Myocyte (in vitro differentiated cells): ENCODE data around the gene SCAMP1. TPM values are rescaled to one million over a fixed set of nuclear protein-coding genes. Genes with fewer than 3 reads are reported as not detected.
"Not testable (repeated sequence)": the region's sequence is repeated elsewhere in the genome, so short reads cannot be mapped to it uniquely, and the experiment has no call there.

Experiments
- DNase-seq: peaks from one replicate; pipeline ENCODE4 v3.0.0-alpha.2; 2012; ENCODE audit warnings: low read depth
- polyA plus RNA-seq: library from polyadenylated mRNA; unstranded; fragments of >200 nt; gene quantifications from one replicate; pipeline ENCODE4 v1.2.1, GENCODE V29; 2012; ENCODE audit warnings: missing spikeins
- total RNA-seq: library from RNA; depleted of rRNA; stranded (reverse); fragments of >200 nt; gene quantifications from 2 replicates; pipeline ENCODE4 v1.2.3, GENCODE V29; 2014

Gene SCAMP1
- 45.4 and 47.8 TPM in 2 replicates for total RNA-seq
- 19.8 TPM for polyA plus RNA-seq

- peak; percentile 96 for DNase-seq
These were observed at the start of gene SCAMP1 for GRCh38 chr5:78359831-78360673. Gene SCAMP1, plus strand, starts transcription at chr5:78360617. Its CDS starts 55 bp downstream, at chr5:78360672.

GRCh38 chr5:78317515-78317914 is 42.9 kb upstream of the SCAMP1 start:
- no peak for DNase-seq

- no peak for DNase-seq
These were observed 42.1 kb upstream of the SCAMP1 start for GRCh38 chr5:78318337-78318736.

DNA sequence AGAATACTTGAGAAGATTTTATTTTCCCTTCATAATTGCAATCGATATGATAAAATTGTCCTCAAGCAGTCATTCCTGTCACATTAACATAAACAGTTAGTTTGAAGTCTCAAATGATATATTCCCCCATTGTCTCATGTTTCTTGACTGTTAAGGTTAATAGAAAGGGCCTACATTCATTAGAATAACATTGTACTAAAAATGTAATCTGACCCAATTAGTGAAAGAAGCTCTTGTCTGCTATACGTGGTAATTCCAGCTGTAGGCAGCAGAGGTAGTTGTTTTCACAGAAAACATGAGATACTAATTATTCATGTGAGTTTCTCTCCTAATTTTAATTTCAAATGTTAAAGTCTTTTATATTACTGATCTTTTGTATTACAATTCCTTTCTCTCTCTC is 40.0 kb upstream of the SCAMP1 start:
- peak; percentile 47 for DNase-seq

DNA sequence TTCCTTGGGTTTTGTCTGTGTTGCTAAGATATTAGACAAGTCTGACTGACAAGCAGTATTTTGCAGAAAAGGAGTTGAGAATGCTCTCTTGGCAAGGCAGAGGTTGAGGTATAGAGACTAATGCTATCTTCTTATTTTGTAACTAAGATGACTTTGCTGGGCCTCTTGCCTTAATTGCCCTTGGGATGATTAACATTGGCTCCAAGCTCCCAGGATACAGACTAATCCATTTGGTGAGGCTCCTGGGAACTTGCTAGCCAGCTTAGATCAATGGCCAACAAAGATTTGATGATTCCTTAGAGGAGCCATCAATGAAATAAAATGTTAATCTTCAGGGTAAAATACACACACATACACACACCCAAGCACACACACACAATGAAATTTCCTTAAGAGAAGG is 37.2 kb upstream of the SCAMP1 start:
- no peak for DNase-seq

- no peak for DNase-seq
These were observed 33.5 kb upstream of the SCAMP1 start for GRCh38 chr5:78326930-78327329.

- DNase-seq = no peak
These were observed 32.5 kb upstream of the SCAMP1 start for GRCh38 chr5:78327761-78328510.

DNA sequence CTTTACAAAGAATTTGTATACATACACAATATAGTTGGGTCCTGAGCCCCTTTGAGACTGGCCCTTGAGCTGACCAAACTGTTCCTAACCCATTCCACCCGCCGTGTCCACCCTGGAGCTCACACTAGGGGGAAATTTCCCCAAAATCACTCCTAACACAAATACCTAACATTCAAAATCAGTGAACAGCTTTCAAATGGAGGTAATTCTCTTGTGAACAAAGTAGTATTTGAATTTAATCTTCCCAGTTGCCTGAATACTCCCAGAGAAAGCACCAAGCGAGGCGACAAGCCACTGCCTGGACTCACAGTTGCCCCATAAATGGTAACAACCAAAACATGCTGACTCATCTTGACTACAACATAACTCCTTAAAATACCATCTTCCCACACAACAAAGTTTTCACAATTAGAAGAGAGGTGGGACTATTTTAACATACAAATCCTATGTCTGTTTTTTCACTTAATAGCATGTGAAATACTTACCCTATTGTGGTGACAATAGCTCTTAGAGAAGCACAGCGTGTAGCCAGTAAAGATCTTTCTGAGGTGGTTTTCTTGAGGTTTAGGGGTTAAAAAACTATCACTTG is 31.7 kb upstream of the SCAMP1 start:
- peak; percentile 29 for DNase-seq

- DNase-seq = no peak
These were observed 28.8 kb upstream of the SCAMP1 start for GRCh38 chr5:78331523-78332080.

GRCh38 chr5:78334811-78335210 is 25.6 kb upstream of the SCAMP1 start:
- DNase-seq = no peak

GRCh38 chr5:78335976-78336375 is 24.4 kb upstream of the SCAMP1 start:
- DNase-seq = no peak

- no peak for DNase-seq
These were observed 23.7 kb upstream of the SCAMP1 start for GRCh38 chr5:78336698-78337097.

DNA sequence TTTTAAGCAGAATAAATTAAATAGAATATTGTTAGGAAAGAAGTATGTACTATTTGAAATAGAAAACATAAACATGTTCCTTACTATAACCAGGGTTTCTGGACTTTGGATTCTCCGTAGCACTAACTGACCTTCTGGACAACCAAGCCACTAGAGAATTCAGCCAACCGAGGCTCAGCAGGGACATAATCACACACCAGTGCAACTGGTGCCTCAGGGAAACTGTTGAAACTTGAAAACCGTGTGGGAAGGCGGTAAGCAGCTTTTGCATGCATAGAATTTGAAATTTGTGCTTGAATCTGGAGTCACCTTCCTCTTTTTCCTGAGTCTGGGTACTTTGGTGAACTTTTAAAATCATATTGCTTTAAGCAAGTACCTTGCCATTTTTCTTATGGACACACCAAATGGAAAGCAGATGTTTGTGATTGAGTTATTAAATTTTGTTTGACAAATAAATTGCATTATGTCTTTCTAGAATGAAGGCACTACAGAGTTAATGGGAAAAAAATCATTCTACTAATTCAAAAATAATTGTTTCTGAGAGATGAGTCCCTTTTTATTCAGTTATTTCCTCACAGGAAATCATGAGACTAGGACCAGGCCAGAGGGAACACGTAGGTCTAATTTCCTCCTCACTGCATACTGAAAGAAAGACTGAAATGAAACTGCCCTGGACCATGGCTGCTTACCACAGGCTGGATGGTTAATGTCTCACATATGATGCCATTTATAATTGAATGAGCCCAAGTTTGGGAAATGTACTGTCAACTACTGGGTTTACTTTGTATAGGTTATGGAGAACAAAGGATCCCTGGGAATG is 20.6 kb upstream of the SCAMP1 start:
- no peak for DNase-seq

DNA sequence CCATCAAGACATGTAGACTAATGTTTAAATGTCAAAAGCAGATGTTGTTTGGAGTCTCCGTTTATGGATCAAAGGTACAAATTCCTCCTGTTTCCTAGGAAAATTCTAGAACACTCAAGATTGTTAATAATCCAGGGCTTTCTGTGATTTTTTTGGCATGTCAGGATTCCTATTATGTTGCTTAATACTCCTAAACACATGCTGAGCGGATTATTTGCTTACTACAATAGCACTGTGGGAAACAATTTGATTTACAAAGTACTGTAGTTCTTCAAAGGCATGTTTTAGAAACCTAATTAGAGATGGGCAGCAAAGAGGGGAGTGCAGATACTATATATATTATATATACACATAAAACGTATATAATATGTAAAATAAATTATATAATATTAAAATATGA is 19.0 kb upstream of the SCAMP1 start:
- no peak for DNase-seq

- peak; percentile 68 for DNase-seq
These were observed 14.9 kb upstream of the SCAMP1 start for GRCh38 chr5:78345485-78345884.

DNA sequence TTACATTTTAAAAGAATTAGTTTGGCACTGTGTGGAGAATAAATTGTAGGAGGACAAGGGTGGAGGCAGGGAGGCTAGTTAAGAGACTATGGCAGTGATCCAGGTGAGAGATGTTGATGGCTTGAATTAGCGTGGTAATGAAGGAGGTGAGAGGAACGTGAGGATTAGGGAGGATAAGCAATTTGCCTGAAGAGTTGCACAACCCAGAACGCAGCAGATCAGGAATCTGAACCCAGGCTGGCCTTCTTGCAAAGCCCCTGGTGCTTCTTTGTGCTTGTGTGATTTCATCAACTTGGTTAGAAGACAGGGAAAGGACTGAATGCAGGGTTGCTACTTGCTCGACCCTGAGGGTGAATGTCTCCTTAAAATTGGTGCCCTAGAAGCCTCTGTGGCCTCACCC is 6.9 kb upstream of the SCAMP1 start:
- DNase-seq = no peak

DNA sequence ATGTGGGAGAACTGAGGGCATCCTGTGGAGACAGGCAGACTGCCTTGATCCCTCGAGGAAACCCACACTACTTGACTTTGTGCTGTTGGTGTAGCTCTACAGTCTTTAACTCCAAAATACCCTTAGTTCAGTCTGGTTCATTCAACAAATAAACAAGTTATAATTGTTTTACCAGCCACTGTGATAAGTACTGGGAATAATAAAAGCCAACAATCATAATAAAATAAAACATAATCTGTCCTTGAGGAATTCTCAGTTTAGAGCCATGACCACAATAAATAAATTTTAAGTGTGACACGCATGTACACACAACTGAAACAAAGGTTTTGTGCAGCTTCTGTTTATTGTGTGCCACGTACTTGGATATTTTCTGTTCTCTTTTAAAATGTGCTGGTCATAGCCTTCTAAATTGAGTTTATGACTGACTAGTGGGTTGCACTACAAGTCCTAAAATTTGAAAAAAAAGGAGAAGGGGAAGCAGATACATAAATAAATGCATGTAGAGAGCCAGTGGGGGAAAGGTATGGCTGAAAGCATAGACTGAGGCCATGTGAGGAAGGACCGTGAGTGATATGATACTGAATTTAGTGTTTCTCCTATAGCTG is 6.2 kb upstream of the SCAMP1 start:
- DNase-seq = no peak

GRCh38 chr5:78355561-78355960 is 4.9 kb upstream of the SCAMP1 start:
- no peak for DNase-seq

DNA sequence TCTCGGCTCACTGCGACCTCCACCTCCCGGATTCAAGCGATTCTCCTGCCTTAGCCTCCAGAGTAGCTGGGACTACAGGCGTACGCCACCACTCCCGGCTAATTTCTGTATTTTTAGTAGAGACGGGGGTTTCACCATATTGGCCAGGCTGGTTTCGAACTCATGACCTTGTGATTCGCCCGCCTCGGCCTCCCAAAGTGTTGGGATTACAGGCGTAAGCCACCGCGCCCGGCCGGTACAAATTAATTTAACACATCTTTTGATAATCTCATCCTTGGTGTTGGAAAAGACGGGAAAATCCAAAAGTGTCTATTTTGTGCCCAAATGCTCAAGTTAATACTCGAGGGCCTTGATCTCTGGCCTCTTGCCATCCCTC is 974 bp upstream of the SCAMP1 start:
- DNase-seq = not testable (repeated sequence)

DNA sequence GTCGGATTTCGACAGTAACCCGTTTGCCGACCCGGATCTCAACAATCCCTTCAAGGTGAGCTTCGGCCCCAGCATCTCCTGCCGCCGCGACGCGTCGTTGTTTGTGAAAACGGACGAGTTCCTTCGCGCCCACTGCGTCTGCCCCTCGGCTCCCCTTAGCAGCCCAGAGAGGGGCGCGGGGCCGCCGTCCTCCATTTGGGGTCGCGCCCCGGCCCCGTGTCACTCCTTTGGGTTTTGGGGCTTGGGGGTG is 182 bp downstream of the SCAMP1 start:
- DNase-seq = no peak
